Stimulated activated CD8-positive, alpha-beta memory T cell treated with anti-CD3 and anti-CD28 coated beads, Interleukin-12 subunit alpha, Interleukin-12 subunit beta, amount 100 ng/mL, for 1 hour (primary cell): ENCODE data around the gene CCL13.

ENCODE experiments used
- DNase-seq: peaks from one replicate; pipeline ENCODE4 v3.0.0-alpha.2; 2020; ENCODE audit warnings: low read depth

Gene CCL13

GRCh38 chr17:34384822-34385605 is 28.7 kb downstream of the CCL13 start:
- no peak for DNase-seq

- DNase-seq = no peak
These were observed 30.0 kb downstream of the CCL13 start for GRCh38 chr17:34386343-34386696.

GRCh38 chr17:34386697-34387550 is 30.6 kb downstream of the CCL13 start:
- no peak for DNase-seq

- DNase-seq = no peak
These were observed 31.3 kb downstream of the CCL13 start for GRCh38 chr17:34387566-34387965.

DNA sequence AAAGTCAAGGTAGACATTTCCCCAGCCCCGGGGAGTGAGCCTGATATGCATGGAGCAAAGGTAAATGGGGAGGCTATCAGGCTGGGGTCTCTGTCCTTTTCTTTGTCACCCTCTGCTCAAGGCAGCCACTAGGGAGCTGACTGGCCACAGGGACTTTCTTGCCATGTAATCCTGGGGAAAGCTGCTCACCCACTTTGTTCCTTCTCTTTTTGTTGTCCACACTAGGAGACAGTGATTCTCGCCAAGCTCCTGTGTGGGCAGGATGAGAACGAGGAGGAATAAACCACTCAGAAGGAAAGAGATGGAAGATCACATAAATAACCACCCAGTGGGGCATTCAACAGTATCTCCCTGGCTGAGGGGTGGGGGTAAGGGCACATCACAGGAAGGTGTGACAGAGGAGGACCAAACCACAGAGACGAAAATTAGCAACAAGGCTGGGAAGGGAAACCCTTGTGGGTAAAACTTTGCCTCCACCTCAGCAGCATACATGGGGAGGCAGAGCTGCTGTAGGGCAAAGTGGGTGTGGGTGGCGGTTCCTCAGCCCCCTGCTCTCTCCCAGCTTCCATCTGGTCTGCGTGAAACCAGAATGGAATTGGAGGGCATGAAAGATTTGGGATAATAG is 33.0 kb downstream of the CCL13 start:
- DNase-seq = no peak

- no peak for DNase-seq
These were observed 34.4 kb downstream of the CCL13 start for GRCh38 chr17:34390649-34391048.

DNA sequence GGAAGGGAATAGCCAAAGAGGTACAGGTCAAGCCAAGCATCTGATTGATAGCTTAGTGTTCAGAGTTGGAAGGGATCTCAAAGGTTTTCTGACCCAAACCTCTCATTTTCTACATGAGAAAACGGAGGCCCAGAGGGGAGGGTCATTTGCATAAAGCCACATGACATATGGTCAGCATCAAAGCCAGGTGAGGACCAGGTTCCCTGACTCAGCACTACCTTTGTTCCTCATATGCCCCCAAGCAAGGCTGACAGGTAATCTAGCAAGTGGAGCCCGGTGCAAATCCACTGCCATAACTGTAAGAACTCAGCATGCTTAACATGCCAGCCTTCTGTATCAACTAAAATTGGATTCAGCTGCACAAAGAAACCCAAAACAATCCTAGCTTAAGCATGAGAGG is 35.0 kb downstream of the CCL13 start:
- DNase-seq = no peak

DNA sequence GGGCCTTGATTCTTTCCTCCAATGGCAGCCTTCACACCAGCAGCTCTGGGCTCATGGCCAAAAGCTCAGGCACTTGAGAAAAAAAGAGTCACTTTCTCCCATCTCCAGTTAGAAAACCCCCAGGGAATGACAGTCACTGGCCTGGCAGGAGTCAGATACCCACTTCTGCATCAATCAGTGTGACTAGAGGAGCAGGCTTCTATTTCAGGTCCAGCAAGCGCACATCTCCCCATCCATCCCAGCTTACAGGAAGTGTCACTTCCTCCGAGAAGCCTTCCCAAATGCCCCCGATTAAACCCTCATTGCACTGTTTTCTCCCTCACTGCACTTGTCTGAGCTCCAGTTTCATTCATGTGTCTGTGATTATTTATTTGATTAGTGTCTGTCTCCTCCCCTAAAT is 37.1 kb downstream of the CCL13 start:
- DNase-seq = no peak

DNA sequence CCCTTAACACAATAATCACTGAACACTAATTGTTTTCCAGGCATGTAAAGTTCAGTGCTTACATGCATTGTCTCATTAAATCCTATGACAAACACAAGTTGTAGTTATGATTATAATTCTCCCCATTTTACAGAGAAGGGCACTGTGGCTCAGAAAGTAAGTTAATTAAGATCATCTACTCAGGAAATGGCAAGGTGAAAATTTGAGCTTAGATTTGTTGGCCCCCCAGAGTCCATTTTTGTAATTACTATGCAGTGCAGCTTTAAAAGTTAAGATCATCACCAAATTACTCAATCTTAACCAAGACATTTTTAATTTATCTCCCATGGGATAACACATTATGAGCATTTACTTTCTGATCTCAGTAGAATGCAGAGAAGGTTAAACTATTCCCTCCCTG is 41.0 kb downstream of the CCL13 start:
- no peak for DNase-seq

- DNase-seq = no peak
These were observed 42.7 kb downstream of the CCL13 start for GRCh38 chr17:34398990-34399389.

DNA sequence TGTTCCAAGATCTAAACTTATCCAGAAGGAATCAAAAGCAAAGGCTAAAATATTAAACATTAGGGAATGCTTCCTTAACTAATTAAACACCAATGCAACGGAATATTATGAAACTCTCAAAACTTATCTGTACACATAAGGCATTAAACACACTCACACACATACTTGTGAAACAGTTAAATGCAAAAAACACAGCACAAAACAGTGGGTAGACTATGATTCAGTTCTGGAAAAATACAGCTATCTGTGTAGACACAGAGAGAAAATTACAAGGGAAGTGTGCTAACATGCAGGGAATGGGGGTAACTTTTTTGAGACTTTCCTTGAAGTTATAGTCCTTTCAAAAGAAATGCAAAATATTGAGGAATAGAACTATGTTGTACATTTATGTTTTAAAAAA is 43.4 kb downstream of the CCL13 start:
- no peak for DNase-seq

GRCh38 chr17:34400301-34400931 is 44.1 kb downstream of the CCL13 start:
- no peak for DNase-seq

- no peak for DNase-seq
These were observed 44.9 kb downstream of the CCL13 start for GRCh38 chr17:34401165-34401564.

GRCh38 chr17:34403006-34403405 is 46.7 kb downstream of the CCL13 start:
- DNase-seq = no peak

DNA sequence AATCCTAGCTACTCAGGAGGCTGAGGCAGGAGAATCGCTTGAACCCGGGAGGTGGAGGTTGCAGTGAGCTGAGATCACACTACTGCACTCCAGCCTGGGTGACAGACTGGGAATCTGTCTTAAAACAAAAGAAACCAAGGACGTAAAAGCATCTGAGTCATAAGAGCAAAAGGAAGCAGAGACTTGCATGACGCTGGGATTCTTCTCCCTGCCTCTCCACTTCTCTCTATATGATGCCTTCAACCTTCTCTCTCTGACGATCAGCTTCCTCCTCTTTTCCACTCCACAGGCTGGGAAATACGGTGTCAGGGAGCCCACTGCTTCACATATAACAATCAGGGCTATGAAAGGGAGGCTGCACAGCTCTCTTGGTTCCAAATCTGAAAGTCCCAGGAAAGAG is 49.9 kb downstream of the CCL13 start:
- no peak for DNase-seq
